HUDEP-2 (cell line): ENCODE measurements around the gene IFT57.

Source experiments
- DNase-seq, 76 experiments: peaks; one replicate each; lab custom pipeline; 2025; ENCODE audit not compliant: unreplicated experiment in 76 of 76; lab: John Stamatoyannopoulos, UW

IFT57 gene

GRCh38 chr3:108130236-108130635, 92.0 kb downstream of the IFT57 start:
- no peak for DNase-seq

GRCh38 chr3:108127301-108127988, 94.8 kb downstream of the IFT57 start:
- peak in 4 of 76 experiments; percentile 4 to 20 (median 20) for DNase-seq

- no peak for DNase-seq
Observed at GRCh38 chr3:108126348-108126747, 95.9 kb downstream of the IFT57 start.

- DNase-seq, result peak in 68 of 76 experiments; percentile 10 to 87 (median 52)
Observed at GRCh38 chr3:108125550-108126071, 96.6 kb downstream of the IFT57 start.

GRCh38 chr3:108125153-108125543, 97.1 kb downstream of the IFT57 start:
- no peak for DNase-seq

- peak in 43 of 76 experiments; percentile 6 to 75 (median 29) for DNase-seq
Observed at GRCh38 chr3:108124337-108125152, 97.7 kb downstream of the IFT57 start.

- DNase-seq, result no peak
Observed at GRCh38 chr3:108123326-108123725, 98.9 kb downstream of the IFT57 start.

- no peak for DNase-seq
Observed at GRCh38 chr3:108122276-108122675, 99.9 kb downstream of the IFT57 start.

- DNase-seq, result peak in 28 of 76 experiments; percentile 8 to 76 (median 24)
Observed at GRCh38 chr3:108119398-108120104, 102.7 kb downstream of the IFT57 start.

- DNase-seq, result no peak
Observed at GRCh38 chr3:108118038-108118768, 104.0 kb downstream of the IFT57 start.

GRCh38 chr3:108117241-108117775, 104.9 kb downstream of the IFT57 start:
- DNase-seq, result peak in 7 of 76 experiments; percentile 16 to 43 (median 27)

GRCh38 chr3:108114423-108115065, 107.7 kb downstream of the IFT57 start:
- DNase-seq, result no peak

- DNase-seq, result no peak
Observed at GRCh38 chr3:108113975-108114374, 108.2 kb downstream of the IFT57 start.

- DNase-seq, result no peak
Observed at GRCh38 chr3:108110934-108111333, 111.3 kb downstream of the IFT57 start.
